ENCODE measurements around the gene CAMSAP1.

Gene CAMSAP1

DNA sequence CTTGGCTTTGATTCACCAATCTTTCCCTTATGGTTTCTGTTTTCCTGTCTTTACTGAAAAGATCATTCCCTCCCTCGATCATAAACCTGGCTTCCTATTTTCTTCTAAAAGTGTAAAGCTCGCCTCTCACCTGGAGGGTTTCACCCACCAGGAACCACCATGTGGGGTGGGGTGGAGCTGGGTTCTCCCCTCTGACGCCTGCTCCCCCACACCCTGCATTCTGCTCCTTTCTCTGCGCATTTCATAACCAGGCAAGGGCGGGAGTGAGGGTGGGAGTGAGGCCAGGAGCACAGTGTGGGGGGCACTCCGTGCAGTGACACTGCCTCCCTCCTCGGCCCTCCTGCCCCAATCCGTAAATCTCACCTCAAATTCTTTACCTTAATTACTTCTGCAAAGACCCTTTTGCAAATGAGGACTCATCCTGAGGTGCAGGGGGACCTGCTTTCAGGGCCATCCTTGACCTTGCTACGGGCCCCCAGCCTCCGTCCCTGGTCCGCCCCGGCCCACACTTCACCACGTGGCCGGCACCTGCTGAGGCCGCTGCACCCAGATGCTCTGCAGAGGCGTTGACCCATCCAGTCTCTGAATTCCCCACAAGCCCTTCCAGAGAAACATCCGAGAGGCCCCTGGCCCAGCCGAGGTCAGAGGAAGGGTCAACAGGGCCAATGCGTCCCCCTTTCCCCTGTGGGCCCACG is 146.0 kb downstream of the CAMSAP1 start:
- H3K36me3 ChIP-seq (ENCODE audit: control insufficient read depth, insufficient read depth, low read length), result no peaks in the 10 kb centered on the region
- 89 to 92% methylated on average over 9 to 14 of the region's 20 CpGs for WGBS, 2 experiments (ENCODE audit: insufficient coverage in 2 of 2)
- no peaks in the 10 kb centered on the region for H3K4me1 ChIP-seq (ENCODE audit: control insufficient read depth, insufficient read depth, low read length, poor library complexity, severe bottlenecking)
- peaks cover 5% of the 10 kb centered on the region for H3K9me3 ChIP-seq (ENCODE audit: control insufficient read depth, low read length)
- no peak overlapping the region for H3K4me3 ChIP-seq (ENCODE audit: extremely low read depth, insufficient read depth, low read length, poor library complexity, severe bottlenecking)
- H3K27ac ChIP-seq (ENCODE audit: low read depth, low read length, severe bottlenecking), result no peak overlapping the region

DNA sequence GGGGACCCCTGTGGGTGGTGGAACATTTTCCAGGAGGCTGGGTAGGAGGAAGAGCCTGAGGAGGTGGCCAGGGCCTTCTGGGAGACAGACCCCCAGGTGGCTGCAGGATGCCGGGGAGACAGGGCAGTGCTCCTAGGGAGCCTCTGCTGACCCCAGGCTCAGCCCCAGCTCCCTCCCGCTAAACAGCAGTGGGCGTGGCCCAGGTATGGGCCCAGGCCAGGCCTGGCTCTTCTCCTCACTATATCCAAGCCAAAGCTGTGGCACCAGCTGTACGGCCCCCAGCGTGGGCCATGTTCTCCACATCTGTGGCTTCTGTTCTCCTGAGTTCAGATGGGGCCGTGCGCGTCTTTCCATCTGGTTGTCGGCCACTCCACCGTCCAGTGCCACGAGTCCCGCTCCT is 146.9 kb downstream of the CAMSAP1 start:
- Histone ChIP-seq H3K27ac (ENCODE audit: low read depth, low read length, severe bottlenecking) (no peak overlapping the region), H3K4me3 (ENCODE audit: extremely low read depth, insufficient read depth, low read length, poor library complexity, severe bottlenecking) (no peak overlapping the region), H3K9me3 (ENCODE audit: control insufficient read depth, low read length) (no peaks in the 10 kb centered on the region), H3K4me1 (ENCODE audit: control insufficient read depth, insufficient read depth, low read length, poor library complexity, severe bottlenecking) (no peaks in the 10 kb centered on the region), H3K36me3 (ENCODE audit: control insufficient read depth, insufficient read depth, low read length) (no peaks in the 10 kb centered on the region)
- WGBS, 2 experiments (ENCODE audit: insufficient coverage in 2 of 2), result 88 to 89% methylated on average over 11 to 12 of the region's 12 CpGs

DNA sequence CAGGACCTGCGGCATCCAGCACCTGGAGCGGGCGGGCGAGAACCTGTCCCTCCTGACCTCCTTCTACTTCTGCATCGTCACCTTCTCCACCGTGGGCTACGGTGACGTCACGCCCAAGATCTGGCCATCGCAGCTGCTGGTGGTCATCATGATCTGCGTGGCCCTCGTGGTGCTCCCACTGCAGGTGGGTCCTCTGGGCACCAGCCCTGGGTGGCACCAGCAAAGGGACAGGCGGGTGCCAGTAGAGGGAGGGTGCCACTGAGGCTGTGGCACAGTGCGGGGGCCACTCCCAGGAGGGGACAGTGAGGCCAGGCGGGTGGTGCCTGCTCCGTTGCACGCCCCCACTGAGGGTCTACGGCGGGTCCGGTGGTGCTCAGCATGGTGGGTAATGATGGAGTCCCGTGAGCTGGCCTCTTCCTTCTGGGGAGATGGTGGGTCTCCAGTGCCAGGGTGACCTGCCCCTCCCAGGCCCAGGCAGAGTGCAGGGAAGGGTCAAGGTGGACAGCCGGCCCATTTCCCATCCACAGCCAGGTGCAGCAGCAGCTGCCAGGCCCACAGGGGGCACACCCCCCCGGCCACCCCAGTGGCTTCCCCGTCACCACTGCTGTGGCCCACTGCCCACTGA is 147.6 kb downstream of the CAMSAP1 start:
- Histone ChIP-seq H3K27ac (ENCODE audit: low read depth, low read length, severe bottlenecking) (no peak overlapping the region), H3K4me1 (ENCODE audit: control insufficient read depth, insufficient read depth, low read length, poor library complexity, severe bottlenecking) (no peaks in the 10 kb centered on the region), H3K36me3 (ENCODE audit: control insufficient read depth, insufficient read depth, low read length) (no peaks in the 10 kb centered on the region), H3K9me3 (ENCODE audit: control insufficient read depth, low read length) (no peaks in the 10 kb centered on the region), H3K4me3 (ENCODE audit: extremely low read depth, insufficient read depth, low read length, poor library complexity, severe bottlenecking) (no peak overlapping the region)
- 94 to 96% methylated on average over 15 to 20 of the region's 24 CpGs for WGBS, 2 experiments (ENCODE audit: insufficient coverage in 2 of 2)

DNA sequence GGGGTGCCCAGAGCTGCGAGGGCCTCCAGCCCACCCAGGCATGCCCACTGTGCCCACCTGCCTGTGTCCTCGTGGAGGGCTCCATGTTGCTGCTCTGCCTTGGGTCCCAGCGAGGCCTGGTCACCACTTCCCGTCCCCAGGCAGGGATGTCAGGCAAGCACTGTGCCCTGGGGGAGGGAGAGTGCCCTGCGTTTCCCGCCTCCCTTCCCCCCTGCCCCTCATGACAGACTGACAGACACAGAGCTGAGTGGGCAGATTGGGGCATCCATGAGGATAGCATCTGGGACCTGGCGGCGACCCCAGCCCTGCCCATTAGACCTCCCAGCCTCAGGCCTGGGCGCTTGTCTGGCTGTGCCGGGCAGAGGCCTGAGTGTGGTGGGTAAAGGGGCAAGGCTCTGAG is 148.5 kb downstream of the CAMSAP1 start:
- WGBS, 2 experiments (ENCODE audit: insufficient coverage in 2 of 2), result 89 to 94% methylated on average over 6 of the region's 10 CpGs
- Histone ChIP-seq H3K4me1 (ENCODE audit: control insufficient read depth, insufficient read depth, low read length, poor library complexity, severe bottlenecking) (no peaks in the 10 kb centered on the region), H3K27ac (ENCODE audit: low read depth, low read length, severe bottlenecking) (no peak overlapping the region), H3K36me3 (ENCODE audit: control insufficient read depth, insufficient read depth, low read length) (no peaks in the 10 kb centered on the region), H3K9me3 (ENCODE audit: control insufficient read depth, low read length) (no peaks in the 10 kb centered on the region), H3K4me3 (ENCODE audit: extremely low read depth, insufficient read depth, low read length, poor library complexity, severe bottlenecking) (no peak overlapping the region)
